ENCODE measurements around the gene GSG1L. TPM values are rescaled to one million over a fixed set of nuclear protein-coding genes. Genes with fewer than 3 reads are reported as not detected.

Gene GSG1L
- total RNA-seq, 2 donors from 2014 or later = 13.9 to 34.7 TPM

GRCh38 chr16:28085389-28086171 is 22.1 kb upstream of the GSG1L start:
- no peak for DNase-seq (ENCODE audit: low spot score)
- no peak overlapping the region for H3K4me3 ChIP-seq
- no peak for TF ChIP-seq CTCF (IDR thresholded peaks at IDR 0.05)

GRCh38 chr16:28084209-28084608 is 20.7 kb upstream of the GSG1L start:
- Histone ChIP-seq H3K27me3 (no peaks in the 10 kb centered on the region), H3K36me3 (no peaks in the 10 kb centered on the region), H3K4me3 (no peak overlapping the region), H3K27ac (no peak overlapping the region), H3K9me3 (no peaks in the 10 kb centered on the region), H3K4me1 (no peaks in the 10 kb centered on the region)
- DNase-seq (ENCODE audit: low spot score) = no peak
- no peak for TF ChIP-seq CTCF (IDR thresholded peaks at IDR 0.05)

More at GRCh38 chr16:28085389-28086171, 22.1 kb upstream of the GSG1L start:
- H3K27me3 ChIP-seq = no peaks in the 10 kb centered on the region
- H3K4me1 ChIP-seq = no peaks in the 10 kb centered on the region
- no peaks in the 10 kb centered on the region for H3K9me3 ChIP-seq
- no peak overlapping the region for H3K27ac ChIP-seq
- H3K36me3 ChIP-seq = no peaks in the 10 kb centered on the region

- no peak overlapping the region for H3K27ac ChIP-seq
- no peak overlapping the region for H3K4me3 ChIP-seq
- no peaks in the 10 kb centered on the region for H3K9me3 ChIP-seq
- no peak for DNase-seq (ENCODE audit: low spot score)
- H3K4me1 ChIP-seq = no peaks in the 10 kb centered on the region
- H3K27me3 ChIP-seq = no peaks in the 10 kb centered on the region
- no peaks in the 10 kb centered on the region for H3K36me3 ChIP-seq
- TF ChIP-seq CTCF (IDR thresholded peaks at IDR 0.05) = no peak
Measured at GRCh38 chr16:28082624-28083023, 19.1 kb upstream of the GSG1L start.

GRCh38 chr16:28081391-28081968 is 18.0 kb upstream of the GSG1L start:
- Histone ChIP-seq H3K36me3 (no peaks in the 10 kb centered on the region), H3K27ac (no peak overlapping the region), H3K27me3 (no peaks in the 10 kb centered on the region), H3K9me3 (no peaks in the 10 kb centered on the region), H3K4me3 (no peak overlapping the region), H3K4me1 (no peaks in the 10 kb centered on the region)
- no peak for TF ChIP-seq CTCF (IDR thresholded peaks at IDR 0.05)
- no peak for DNase-seq (ENCODE audit: low spot score)

- Histone ChIP-seq H3K36me3 (no peaks in the 10 kb centered on the region), H3K9me3 (no peaks in the 10 kb centered on the region), H3K4me3 (no peak overlapping the region), H3K27me3 (no peaks in the 10 kb centered on the region), H3K27ac (no peak overlapping the region), H3K4me1 (no peaks in the 10 kb centered on the region)
- DNase-seq (ENCODE audit: low spot score) = no peak
- TF ChIP-seq CTCF (IDR thresholded peaks at IDR 0.05) = no peak
Measured at GRCh38 chr16:28078261-28078660, 14.7 kb upstream of the GSG1L start.

Measured in right atrium auricular region (tissue), 2 donors.